Subcutaneous adipose tissue (tissue), 4 donors: Measurements from ENCODE around the gene FGF22. TPM values are rescaled to one million over a fixed set of nuclear protein-coding genes. Genes with fewer than 3 reads are reported as not detected.

Experiments used
- total RNA-seq, 4 donors: library from RNA; depleted of rRNA; stranded (reverse); fragments of >200 nt; gene quantifications; one replicate each; pipeline ENCODE4 v1.1.0, GENCODE V29; 2016
- TF ChIP-seq, protein P1 (sequence below): fragments of 450-650 bp; IDR thresholded peaks from one replicate; pipeline ENCODE4 v1.5.1; 2016; ENCODE audit warnings: low read depth, mild to moderate bottlenecking, control low read depth, antibody characterized with exemption, moderate library complexity

Gene FGF22
- total RNA-seq, 4 donors from 2014 or later, result 1.3 to 2.2 TPM; not detected in 2

DNA sequence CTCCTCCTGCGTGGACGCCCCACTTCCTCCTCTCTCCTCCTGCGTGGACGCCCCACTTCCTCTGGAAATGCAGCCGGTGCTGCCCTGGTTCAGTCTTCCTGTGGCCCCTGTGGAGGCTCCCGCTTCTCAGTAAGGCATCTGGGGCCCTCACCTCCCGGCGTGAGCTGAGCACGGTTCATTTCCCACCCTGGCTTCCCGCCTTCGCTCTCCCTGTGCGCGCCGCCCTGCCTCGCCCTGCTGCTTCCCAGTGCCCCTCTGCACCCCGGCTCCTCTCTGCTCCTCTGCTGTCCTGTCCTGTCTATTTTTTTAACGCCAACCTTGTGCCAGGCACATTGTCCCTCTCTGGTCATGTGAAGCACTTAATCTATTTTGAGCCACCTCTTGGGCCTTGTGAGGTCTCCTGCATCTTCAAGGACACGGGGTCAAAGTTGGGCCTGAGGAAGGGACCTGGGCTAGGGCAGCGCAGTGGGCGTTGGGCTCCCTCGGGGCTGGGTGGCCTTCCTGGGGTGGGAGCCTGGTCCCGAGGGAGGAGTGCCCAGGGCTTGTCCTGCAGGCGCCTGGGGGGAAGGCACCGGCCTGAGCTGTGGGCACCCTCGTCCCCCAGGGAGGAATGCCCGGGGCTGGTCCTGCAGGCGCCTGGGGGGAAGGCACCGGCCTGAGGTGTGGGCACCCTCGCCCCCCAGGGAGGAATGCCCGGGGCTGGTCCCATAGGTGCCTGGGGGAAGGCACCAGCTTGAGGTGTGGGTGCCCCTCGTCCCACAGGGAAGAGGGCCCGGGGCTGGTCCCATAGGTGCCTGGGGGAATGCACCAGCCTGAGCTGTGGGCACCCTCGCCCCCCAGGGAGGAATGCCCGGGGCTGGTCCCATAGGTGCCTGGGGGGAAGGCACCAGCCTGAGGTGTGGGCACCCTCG is 37.0 kb upstream of the FGF22 start:
- TF ChIP-seq, protein P1, sequence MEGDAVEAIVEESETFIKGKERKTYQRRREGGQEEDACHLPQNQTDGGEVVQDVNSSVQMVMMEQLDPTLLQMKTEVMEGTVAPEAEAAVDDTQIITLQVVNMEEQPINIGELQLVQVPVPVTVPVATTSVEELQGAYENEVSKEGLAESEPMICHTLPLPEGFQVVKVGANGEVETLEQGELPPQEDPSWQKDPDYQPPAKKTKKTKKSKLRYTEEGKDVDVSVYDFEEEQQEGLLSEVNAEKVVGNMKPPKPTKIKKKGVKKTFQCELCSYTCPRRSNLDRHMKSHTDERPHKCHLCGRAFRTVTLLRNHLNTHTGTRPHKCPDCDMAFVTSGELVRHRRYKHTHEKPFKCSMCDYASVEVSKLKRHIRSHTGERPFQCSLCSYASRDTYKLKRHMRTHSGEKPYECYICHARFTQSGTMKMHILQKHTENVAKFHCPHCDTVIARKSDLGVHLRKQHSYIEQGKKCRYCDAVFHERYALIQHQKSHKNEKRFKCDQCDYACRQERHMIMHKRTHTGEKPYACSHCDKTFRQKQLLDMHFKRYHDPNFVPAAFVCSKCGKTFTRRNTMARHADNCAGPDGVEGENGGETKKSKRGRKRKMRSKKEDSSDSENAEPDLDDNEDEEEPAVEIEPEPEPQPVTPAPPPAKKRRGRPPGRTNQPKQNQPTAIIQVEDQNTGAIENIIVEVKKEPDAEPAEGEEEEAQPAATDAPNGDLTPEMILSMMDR, result no peak

DNA sequence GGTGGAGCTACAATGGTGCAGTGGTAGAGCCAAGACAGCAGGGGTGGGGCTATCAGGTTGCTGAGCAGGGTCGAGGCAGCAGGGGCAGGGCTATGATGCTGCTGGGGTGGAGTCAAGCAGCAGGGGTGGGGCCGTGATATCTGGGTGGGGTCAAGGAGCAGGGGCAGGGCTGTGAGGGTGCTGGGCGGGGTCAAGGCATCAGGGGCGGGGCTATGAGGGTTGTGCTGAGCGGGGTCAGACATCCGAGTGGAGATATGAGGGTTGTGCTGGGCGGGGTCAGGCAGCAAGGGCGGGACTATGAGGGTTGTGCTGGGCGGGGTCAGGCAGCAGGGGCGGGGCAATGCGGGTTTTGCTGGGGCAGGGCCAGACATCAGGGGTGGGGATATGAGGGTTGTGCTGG is 35.3 kb upstream of the FGF22 start:
- TF ChIP-seq, protein P1, result no peak

DNA sequence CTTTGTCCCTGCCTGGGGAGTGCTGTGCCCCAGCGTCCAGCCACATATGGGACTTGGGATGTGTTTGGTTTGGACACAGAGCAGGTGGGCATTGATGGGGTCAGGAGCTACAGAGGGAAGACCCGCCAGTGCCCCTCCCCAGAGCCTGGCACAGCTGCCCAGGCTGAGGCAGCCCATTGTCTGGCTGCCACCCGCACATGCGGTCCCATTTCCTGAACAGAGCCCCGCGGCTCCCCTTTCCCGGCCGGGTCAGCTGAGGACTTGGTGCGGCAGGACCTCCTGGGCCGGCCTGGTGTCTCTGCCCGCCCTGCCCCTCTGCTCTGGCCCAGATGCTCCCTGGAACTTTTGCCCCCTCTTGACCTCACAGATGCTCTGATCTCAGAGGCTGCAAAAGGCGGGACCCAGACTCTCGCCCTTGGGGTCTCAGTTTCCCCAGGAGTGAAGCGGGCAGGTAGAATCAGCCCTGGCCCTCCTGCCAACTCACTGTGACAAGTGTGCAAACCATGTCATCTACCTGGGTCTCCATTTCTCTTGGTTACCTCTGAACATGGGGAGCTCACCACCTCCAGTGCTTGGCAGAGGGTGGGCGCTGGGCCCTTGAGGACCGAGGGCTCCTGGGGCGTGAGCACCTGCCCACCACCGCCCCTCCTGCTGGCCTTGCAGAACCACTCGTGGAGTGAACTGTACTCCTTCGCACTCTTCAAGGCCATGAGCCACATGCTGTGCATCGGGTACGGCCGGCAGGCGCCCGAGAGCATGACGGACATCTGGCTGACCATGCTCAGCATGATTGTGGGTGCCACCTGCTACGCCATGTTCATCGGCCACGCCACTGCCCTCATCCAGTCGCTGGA is 32.2 kb upstream of the FGF22 start:
- TF ChIP-seq, protein P1, result no peak

DNA sequence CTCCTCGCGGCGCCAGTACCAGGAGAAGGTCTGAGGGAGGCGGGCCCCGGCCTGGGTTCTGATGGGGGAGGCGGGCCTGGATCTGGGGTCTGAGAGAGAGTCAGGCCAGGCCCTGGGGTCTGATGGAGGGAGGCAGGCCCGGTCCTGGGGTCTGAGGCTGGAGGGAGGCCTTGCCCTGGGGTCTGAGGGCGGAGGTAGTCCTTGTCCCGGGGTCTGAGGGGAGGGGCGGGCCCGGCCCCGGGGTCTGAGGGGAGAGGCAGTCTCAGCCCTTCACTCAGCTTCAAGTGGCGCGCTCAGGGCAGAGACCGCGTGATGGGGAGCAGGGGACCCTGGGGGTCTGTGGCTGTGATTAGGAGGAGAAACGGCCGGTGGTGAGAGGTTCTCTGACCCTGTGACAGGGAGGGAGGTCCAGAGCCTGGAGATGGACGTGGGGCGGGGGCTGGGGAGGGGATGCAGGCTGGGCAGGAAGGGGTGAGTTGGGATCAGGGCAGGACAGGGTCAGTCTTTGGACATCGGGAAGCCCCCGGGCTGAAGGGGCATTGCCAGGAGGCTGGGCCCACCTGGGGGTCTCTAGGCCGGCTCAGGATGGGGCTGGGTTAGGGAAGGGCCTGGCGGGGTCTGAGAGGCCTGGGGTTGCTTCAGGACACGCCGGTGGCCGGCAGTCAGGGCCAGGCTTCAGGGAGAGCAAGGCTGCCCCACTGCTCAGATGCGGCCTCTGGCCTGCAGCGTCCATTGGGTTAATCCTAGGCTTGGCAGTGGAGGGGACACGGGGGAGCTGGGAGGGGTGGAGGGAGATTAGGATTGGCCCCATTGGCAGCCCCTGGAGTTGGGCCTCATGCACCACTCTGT is 31.3 kb upstream of the FGF22 start:
- TF ChIP-seq, protein P1, result no peak

DNA sequence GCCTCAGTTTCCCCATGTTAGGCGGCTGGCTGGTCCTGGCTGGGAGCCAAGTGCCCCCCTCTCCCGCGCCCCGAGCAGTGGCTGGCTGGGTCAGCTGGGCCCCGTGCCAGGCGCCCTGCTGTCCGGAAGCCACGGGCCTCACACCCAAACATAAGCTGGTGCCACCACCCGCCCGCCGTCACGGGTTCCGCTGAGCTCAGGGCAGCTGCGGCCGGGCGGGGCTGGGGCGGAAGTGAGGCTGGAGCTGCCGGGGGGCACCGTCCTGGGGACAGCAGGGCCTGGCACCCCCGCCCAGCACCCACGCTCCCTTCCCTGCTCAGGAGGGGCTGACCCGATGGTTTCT is 30.7 kb upstream of the FGF22 start:
- TF ChIP-seq, protein P1, result no peak

DNA sequence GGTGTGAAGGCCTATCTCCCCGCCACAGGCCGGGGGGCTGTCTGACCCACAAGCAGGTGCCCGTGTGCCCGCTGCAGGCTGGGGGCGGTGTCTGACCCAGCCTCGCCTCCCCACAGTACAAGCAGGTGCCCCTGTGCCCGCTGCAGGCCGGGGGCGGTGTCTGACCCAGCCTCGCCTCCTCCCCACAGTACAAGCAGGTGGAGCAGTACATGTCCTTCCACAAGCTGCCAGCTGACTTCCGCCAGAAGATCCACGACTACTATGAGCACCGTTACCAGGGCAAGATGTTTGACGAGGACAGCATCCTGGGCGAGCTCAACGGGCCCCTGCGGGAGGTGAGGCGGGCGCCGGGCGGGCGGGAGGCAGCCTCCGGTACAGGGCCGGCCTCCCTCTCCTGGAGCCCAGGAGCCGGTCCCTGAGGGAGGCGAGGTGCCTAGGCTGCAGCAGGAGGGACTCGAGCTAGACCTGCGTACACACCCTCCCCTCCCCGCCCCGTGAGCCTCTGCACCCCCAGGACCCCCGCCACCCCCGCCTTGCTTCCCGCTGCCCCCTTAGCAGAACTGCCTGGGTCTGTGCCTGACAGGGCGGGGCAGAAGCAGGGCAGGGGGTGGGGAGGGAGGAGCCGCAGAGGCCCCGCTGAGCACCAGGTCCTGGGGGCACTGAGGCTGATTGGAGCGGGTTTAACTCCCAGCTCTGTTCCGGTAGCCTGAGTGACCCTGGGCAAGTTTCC is 29.4 kb upstream of the FGF22 start:
- TF ChIP-seq, protein P1, result no peak
